ENCODE data around the gene POU2F3. TPM values are rescaled to one million over a fixed set of nuclear protein-coding genes. Genes with fewer than 3 reads are reported as not detected.

Gene POU2F3
- polyA plus RNA-seq, 1 donor: 1.5 TPM

DNA sequence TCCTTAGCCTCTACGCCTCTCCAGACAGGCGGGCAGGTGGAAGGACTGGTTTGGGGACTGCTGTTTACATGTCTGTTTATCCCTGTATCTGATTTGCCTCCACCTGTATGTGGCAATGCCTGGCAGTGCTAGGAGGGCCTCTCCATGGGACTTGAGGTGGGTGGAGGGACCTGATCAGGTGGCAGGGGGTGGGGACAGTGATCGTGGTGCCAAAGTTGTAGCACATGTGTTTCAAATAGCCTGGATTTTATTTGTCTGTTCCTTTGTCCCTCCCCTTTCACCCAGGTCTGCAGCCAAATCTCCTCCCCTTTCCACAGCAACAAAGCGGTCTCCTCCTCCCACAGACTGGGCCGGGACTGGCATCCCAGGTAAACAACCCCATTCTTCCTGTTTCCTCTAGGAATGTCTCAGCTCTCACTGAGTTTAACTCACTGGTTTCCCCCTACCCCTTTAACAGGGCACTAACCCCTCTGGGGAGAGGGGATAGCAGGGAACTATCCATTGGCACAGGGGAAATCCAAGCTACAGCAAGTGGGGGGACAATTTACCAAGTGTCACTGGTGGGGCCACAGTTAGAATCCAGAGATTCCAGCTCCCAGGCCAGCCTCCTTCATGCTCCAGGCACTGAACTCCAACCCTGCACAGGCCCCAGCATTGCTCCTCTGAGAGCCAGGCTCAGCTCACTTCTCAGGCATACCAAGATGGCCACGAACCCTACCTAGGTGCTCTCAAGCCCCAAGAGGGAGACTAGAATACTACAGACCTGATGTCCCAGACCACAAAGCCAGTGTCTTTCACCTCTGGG, 62.3 kb downstream of the POU2F3 start:
- Histone ChIP-seq H3K9me3 (ENCODE audit: control insufficient read depth, low read depth, low read length) (no peaks in the 10 kb centered on the region), H3K4me1 (ENCODE audit: control insufficient read depth, insufficient read depth, low read length) (peaks cover 7% of the 10 kb centered on the region), H3K4me3 (ENCODE audit: low read length) (no peak overlapping the region), H3K36me3 (ENCODE audit: control insufficient read depth, insufficient read depth, low read length) (no peaks in the 10 kb centered on the region), H3K27me3 (ENCODE audit: control insufficient read depth, insufficient read depth, low read length) (no peaks in the 10 kb centered on the region), H3K27ac (ENCODE audit: low read length) (no peak overlapping the region)
- WGBS (ENCODE audit: insufficient coverage, low lambda C conversion rate): no CpG with 5 or more reads among the region's 6 CpGs
- peak; percentile 24 to 57 for DNase-seq

DNA sequence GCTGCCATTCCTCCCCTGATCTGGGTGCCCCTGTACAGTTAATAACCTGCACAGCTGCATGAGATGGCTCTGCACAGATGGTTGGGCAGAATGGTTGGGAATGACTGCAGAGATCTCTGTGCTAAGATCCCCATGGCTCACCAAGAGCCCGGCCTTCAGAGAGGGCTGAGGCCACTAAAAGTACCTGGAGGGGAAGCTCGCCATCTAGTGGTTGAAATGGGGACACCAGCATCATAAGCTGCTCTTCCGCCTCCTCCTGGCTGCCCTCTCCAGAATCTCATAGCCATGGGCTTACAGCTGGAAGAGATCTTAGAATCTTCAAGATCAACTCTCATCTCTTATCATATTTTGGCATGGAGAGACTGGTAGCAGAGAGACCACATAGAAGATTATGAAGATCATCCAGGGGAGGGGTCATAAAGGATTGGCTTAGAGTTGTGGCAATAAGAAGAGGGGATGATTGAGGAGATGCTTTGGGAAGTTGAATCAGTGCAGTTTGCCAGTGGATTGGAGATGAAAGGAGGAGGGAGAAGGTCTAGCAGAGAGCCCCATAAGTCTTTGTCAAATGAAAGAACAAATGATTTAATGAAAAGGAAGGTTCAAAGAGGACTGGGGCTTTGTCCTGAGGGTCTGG, 63.2 kb downstream of the POU2F3 start:
- DNase-seq: peak in 1 of 2 donors; percentile 80
- no peak overlapping the region for H3K27ac ChIP-seq (ENCODE audit: low read length)
- no peak overlapping the region for H3K4me3 ChIP-seq (ENCODE audit: low read length)
- H3K36me3 ChIP-seq (ENCODE audit: control insufficient read depth, insufficient read depth, low read length): no peaks in the 10 kb centered on the region
- WGBS (ENCODE audit: insufficient coverage, low lambda C conversion rate): no CpG with 5 or more reads among the region's 3 CpGs
- H3K9me3 ChIP-seq (ENCODE audit: control insufficient read depth, low read depth, low read length): no peaks in the 10 kb centered on the region
- no peaks in the 10 kb centered on the region for H3K27me3 ChIP-seq (ENCODE audit: control insufficient read depth, insufficient read depth, low read length)
- H3K4me1 ChIP-seq (ENCODE audit: control insufficient read depth, insufficient read depth, low read length): peaks cover 7% of the 10 kb centered on the region

DNA sequence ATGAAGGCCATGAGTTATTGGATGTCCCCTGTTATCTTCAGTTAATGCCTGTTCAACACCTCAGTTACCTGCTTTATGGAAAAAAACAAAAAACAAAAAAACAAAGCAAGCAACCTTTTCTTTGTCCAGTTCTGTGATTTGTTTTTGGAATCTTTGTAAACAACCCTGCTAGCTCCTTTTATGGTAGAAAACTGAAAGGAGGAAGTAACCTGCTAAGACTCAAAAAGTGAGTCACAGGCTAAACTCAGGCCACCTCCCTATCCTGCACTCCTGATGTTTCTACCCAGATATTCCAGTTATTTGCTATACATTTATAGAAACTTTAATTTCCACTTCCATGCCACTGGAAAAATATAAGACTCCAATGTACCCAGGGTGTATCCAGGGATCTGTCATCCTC, 64.6 kb downstream of the POU2F3 start:
- no peaks in the 10 kb centered on the region for H3K36me3 ChIP-seq (ENCODE audit: control insufficient read depth, insufficient read depth, low read length)
- no peak for DNase-seq
- H3K9me3 ChIP-seq (ENCODE audit: control insufficient read depth, low read depth, low read length): no peaks in the 10 kb centered on the region
- peaks cover 7% of the 10 kb centered on the region for H3K4me1 ChIP-seq (ENCODE audit: control insufficient read depth, insufficient read depth, low read length)
- H3K27me3 ChIP-seq (ENCODE audit: control insufficient read depth, insufficient read depth, low read length): no peaks in the 10 kb centered on the region
- no peak overlapping the region for H3K27ac ChIP-seq (ENCODE audit: low read length)
- no peak overlapping the region for H3K4me3 ChIP-seq (ENCODE audit: low read length)

DNA sequence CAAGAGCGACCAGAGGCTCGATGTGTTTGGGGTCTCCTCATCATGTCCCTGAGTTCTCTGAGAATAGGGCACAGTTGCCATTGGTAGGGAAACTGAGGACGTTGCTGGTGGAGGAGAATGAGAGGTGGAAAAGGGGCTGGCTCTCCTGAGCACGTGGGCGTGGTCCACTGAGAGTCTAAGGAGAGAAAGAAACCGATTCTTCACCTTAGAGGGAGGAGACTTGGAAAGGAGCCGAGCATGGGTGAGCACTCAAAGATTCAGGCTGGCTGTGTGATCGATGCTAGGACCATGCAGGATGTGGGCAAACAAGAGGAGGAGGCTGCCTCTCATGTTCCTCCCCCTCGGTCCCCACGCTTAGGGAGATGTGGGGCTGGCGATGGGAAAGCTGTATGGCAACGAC, 65.3 kb downstream of the POU2F3 start:
- peaks cover 5% of the 10 kb centered on the region for H3K4me1 ChIP-seq (ENCODE audit: control insufficient read depth, insufficient read depth, low read length)
- H3K27ac ChIP-seq (ENCODE audit: low read length): no peak overlapping the region
- no peaks in the 10 kb centered on the region for H3K9me3 ChIP-seq (ENCODE audit: control insufficient read depth, low read depth, low read length)
- no peaks in the 10 kb centered on the region for H3K27me3 ChIP-seq (ENCODE audit: control insufficient read depth, insufficient read depth, low read length)
- no peak overlapping the region for H3K4me3 ChIP-seq (ENCODE audit: low read length)
- H3K36me3 ChIP-seq (ENCODE audit: control insufficient read depth, insufficient read depth, low read length): no peaks in the 10 kb centered on the region
- 70% methylated on average over 3 of the region's 12 CpGs for WGBS (ENCODE audit: insufficient coverage, low lambda C conversion rate)
- no peak for DNase-seq

DNA sequence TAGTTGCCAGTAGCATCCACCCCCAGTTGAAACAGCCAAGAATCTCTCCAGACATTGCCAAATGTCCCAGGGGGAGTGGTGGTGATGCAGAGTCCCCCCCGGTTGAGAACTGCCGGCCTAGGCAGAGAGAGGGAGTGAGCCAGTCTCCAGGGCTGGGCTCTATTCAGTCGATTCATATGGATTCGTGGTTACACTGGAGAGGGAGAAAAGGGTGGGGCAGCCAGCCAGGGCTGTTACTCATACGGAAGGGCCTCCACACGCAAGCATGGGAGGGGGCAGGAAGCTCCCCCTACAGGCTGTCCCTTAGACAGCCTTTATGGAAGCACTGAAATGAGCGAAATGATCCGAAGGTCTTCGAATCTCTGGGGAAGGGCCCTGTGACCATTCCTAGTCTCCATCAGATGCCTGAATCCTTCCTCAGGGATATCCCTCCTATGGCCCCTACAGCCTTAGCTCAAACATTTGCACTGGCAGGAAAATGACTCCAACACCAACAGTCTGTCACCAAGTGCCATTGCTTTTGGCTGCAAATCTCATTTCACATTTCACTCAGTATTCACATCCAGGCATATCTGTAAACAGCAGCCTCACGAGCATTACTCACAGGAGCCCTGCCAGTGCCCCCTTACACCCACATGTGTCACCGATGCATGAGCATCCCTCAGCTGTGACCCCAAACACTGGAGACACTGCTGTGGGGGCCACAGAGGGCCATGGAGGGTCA, 66.7 kb downstream of the POU2F3 start:
- WGBS (ENCODE audit: insufficient coverage, low lambda C conversion rate): no CpG with 5 or more reads among the region's 11 CpGs
- H3K27me3 ChIP-seq (ENCODE audit: control insufficient read depth, insufficient read depth, low read length): no peaks in the 10 kb centered on the region
- no peak overlapping the region for H3K4me3 ChIP-seq (ENCODE audit: low read length)
- H3K36me3 ChIP-seq (ENCODE audit: control insufficient read depth, insufficient read depth, low read length): no peaks in the 10 kb centered on the region
- H3K27ac ChIP-seq (ENCODE audit: low read length): no peak overlapping the region
- peak in 1 of 2 donors; percentile 27 for DNase-seq
- H3K4me1 ChIP-seq (ENCODE audit: control insufficient read depth, insufficient read depth, low read length): peaks cover 17% of the 10 kb centered on the region
- H3K9me3 ChIP-seq (ENCODE audit: control insufficient read depth, low read depth, low read length): no peaks in the 10 kb centered on the region

DNA sequence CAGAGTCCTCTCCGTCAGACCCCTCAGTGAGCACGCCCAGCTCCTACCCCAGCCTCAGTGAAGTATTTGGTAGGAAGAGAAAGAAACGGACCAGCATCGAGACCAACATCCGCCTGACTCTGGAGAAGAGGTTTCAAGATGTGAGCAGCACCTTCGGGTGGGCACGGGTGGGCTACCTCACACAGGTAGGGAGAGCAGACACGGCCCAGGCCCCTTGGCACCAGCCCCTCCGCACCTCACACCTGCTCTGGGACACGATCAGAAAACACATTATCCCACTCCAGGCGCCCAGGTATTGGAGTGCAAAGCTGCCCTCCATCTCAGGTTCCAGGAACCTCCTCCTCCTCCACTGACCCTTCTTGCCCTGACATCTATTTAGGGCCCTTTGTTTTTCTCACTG, 67.5 kb downstream of the POU2F3 start:
- WGBS (ENCODE audit: insufficient coverage, low lambda C conversion rate): 60% methylated on average over 1 of the region's 11 CpGs
- Histone ChIP-seq H3K4me1 (ENCODE audit: control insufficient read depth, insufficient read depth, low read length) (peaks cover 14% of the 10 kb centered on the region), H3K27me3 (ENCODE audit: control insufficient read depth, insufficient read depth, low read length) (no peaks in the 10 kb centered on the region), H3K27ac (ENCODE audit: low read length) (no peak overlapping the region), H3K4me3 (ENCODE audit: low read length) (no peak overlapping the region), H3K9me3 (ENCODE audit: control insufficient read depth, low read depth, low read length) (no peaks in the 10 kb centered on the region), H3K36me3 (ENCODE audit: control insufficient read depth, insufficient read depth, low read length) (no peaks in the 10 kb centered on the region)
- no peak for DNase-seq

DNA sequence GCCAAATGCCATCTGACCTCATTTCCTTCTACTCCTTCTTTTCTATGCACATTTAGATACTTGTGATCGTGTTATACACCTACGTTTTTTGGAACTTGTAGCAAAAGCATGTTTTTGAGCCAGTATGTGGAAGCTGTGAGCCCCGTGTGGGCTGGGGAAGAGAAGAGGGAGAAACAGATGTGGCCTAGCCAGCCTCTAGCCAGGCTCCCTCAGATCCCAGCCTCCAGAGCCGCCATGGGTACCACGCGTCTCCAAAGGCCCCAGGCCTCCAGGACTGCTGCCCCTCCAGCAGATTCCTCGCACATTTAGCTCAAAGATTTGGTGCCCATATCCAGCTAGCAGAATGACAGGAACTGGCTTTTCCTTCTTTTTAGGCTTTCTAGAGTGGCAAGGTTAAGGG, 68.1 kb downstream of the POU2F3 start:
- no peak overlapping the region for H3K27ac ChIP-seq (ENCODE audit: low read length)
- no peaks in the 10 kb centered on the region for H3K9me3 ChIP-seq (ENCODE audit: control insufficient read depth, low read depth, low read length)
- no peaks in the 10 kb centered on the region for H3K27me3 ChIP-seq (ENCODE audit: control insufficient read depth, insufficient read depth, low read length)
- no peak for DNase-seq
- H3K36me3 ChIP-seq (ENCODE audit: control insufficient read depth, insufficient read depth, low read length): no peaks in the 10 kb centered on the region
- no CpG with 5 or more reads among the region's 7 CpGs for WGBS (ENCODE audit: insufficient coverage, low lambda C conversion rate)
- peaks cover 14% of the 10 kb centered on the region for H3K4me1 ChIP-seq (ENCODE audit: control insufficient read depth, insufficient read depth, low read length)
- no peak overlapping the region for H3K4me3 ChIP-seq (ENCODE audit: low read length)

DNA sequence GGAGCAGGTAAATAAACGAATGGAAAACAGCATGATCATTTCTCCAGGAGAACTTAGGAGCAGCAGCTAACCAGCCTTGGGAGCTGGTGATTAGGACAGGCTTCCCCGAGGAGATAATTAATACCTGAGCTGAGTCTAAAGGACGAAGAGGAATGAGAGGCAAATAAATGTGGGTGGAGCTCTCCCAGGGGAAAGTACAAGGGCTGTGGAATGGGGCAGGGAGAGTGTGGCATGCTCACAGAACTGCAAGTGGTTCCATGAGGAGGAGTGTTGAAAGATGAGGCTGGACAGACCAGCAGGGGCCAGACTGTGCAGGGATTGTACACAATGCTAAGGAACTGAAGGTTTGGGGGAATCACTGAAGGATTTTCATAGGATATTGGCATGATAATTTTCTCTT, 70.9 kb downstream of the POU2F3 start:
- Histone ChIP-seq H3K4me1 (ENCODE audit: control insufficient read depth, insufficient read depth, low read length) (peaks cover 23% of the 10 kb centered on the region), H3K9me3 (ENCODE audit: control insufficient read depth, low read depth, low read length) (no peaks in the 10 kb centered on the region), H3K4me3 (ENCODE audit: low read length) (no peak overlapping the region), H3K27ac (ENCODE audit: low read length) (no peak overlapping the region), H3K27me3 (ENCODE audit: control insufficient read depth, insufficient read depth, low read length) (no peaks in the 10 kb centered on the region), H3K36me3 (ENCODE audit: control insufficient read depth, insufficient read depth, low read length) (no peaks in the 10 kb centered on the region)
- peak; percentile 74 to 85 for DNase-seq
- WGBS (ENCODE audit: insufficient coverage, low lambda C conversion rate): no CpG with 5 or more reads among the region's 3 CpGs

DNA sequence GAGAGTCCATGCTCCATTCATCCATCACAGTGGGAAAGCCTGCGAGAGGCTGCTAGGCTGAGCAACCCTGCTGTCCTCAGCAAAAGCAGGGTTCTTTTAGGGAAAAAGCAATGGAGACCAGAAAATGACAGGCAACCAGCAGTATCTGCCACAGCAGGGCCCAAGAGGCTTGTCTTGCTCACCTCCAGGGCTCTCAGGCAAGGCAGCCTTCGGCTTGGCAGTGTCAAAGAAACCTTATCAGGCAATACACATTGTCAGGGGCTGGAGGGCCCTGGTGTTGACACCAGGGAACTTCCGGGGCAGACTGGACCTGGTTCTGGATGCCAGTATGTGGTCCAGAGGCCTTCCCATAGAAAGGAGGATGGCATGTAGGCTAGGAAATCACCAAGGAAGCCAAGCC, 74.9 kb downstream of the POU2F3 start:
- Histone ChIP-seq H3K27ac (ENCODE audit: low read length) (no peak overlapping the region), H3K9me3 (ENCODE audit: control insufficient read depth, low read depth, low read length) (no peaks in the 10 kb centered on the region), H3K36me3 (ENCODE audit: control insufficient read depth, insufficient read depth, low read length) (no peaks in the 10 kb centered on the region), H3K4me3 (ENCODE audit: low read length) (no peak overlapping the region), H3K4me1 (ENCODE audit: control insufficient read depth, insufficient read depth, low read length) (peaks cover 46% of the 10 kb centered on the region), H3K27me3 (ENCODE audit: control insufficient read depth, insufficient read depth, low read length) (no peaks in the 10 kb centered on the region)
- WGBS (ENCODE audit: insufficient coverage, low lambda C conversion rate): no CpG with 5 or more reads among the region's 3 CpGs
- DNase-seq: no peak

DNA sequence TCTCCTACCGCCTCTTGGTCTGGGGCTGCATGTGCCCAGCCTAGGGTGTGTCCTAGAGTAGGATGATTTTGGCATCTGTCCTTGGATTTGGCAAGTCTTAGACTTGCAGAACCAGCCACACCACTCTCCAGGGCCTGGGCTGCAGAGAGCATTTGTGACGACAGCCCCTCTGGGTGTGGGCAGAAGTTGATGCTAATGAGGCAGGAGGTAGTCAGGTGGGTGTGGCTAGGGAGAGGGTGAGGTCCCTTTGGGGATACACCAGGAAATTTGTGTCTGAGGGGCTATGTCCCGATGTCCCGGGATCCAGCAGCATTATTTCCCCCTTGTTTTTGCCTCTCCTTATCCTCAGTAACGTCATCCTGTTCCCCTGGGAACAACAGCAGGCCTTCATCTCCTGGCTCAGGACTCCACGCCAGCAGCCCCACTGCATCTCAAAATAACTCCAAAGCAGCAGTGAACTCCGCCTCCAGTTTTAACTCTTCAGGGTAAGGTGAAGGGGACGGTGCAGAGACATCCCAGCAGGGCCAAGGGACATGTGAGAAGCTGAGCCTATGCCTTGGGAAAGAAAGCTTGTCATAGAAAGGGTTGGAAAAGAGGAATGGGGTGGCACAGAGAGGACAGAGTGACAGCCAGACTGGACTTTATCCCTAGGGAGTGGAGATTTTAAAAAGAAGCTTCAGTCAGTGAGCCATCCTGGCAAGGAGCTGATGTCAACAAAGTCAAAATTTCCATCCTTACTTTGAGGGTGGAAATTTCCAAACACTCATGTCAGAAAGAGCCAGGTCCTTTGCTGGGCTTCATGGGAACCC, 77.1 kb downstream of the POU2F3 start:
- Histone ChIP-seq H3K4me1 (ENCODE audit: control insufficient read depth, insufficient read depth, low read length) (peaks cover 32% of the 10 kb centered on the region), H3K4me3 (ENCODE audit: low read length) (no peak overlapping the region), H3K27me3 (ENCODE audit: control insufficient read depth, insufficient read depth, low read length) (no peaks in the 10 kb centered on the region), H3K27ac (ENCODE audit: low read length) (no peak overlapping the region), H3K9me3 (ENCODE audit: control insufficient read depth, low read depth, low read length) (no peaks in the 10 kb centered on the region), H3K36me3 (ENCODE audit: control insufficient read depth, insufficient read depth, low read length) (no peaks in the 10 kb centered on the region)
- 40% methylated on average over 1 of the region's 8 CpGs for WGBS (ENCODE audit: insufficient coverage, low lambda C conversion rate)
- no peak for DNase-seq

All from large intestine (tissue), 3 donors.